IPS DF 6.9 (cell line): Measurements from ENCODE around the gene IL17C.

Source experiments
- DNase-seq: peaks from one replicate; pipeline ENCODE4 v3.0.0-alpha.2; 2013; ENCODE audit warnings: low read depth, low spot score
- H3K27ac ChIP-seq: one replicate; pipeline ENCODE4 v1.5.1; 2013; ENCODE audit warnings: low read length, control low read depth
- H3K27me3 ChIP-seq: 2 replicates; pipeline ENCODE4 v1.6.1; 2013; ENCODE audit warnings: mild to moderate bottlenecking, low read length; ENCODE audit not compliant: control insufficient read depth, insufficient read depth
- H3K36me3 ChIP-seq: 2 replicates; pipeline ENCODE4 v1.6.1; 2013; ENCODE audit warnings: low read length; ENCODE audit not compliant: control insufficient read depth, insufficient read depth
- H3K4me1 ChIP-seq: 2 replicates; pipeline ENCODE4 v1.6.1; 2013; ENCODE audit warnings: low read length; ENCODE audit not compliant: control insufficient read depth, insufficient read depth
- H3K4me3 ChIP-seq: 2 replicates; pipeline ENCODE4 v1.5.1; 2013; ENCODE audit warnings: mild to moderate bottlenecking, low read length
- H3K9me3 ChIP-seq: 2 replicates; pipeline ENCODE4 v1.6.1; 2013; ENCODE audit warnings: low read length, inconsistent platforms; ENCODE audit not compliant: control insufficient read depth, insufficient read depth
- WGBS: extraction: QIAGEN DNeasy Blood & Tissue Kit; methylation state at CpG from one replicate; pipeline ENCODE4 v1.1.7; 2013; ENCODE audit warnings: mixed read lengths, missing lambda C conversion rate; ENCODE audit not compliant: insufficient read length, insufficient coverage; 5-methylcytosine and 5-hydroxymethylcytosine counted together

The IL17C gene

GRCh38 chr16:88676502-88677242 is 38.3 kb downstream of the IL17C start:
- WGBS: no CpG with 5 or more reads among the region's 22 CpGs
- no peaks in the 10 kb centered on the region for H3K27me3 ChIP-seq
- H3K4me1 ChIP-seq: no peaks in the 10 kb centered on the region
- no peak overlapping the region for H3K27ac ChIP-seq
- H3K36me3 ChIP-seq: peaks cover 3% of the 10 kb centered on the region; the same call in 1 of the 2 replicates
- no peak overlapping the region for H3K4me3 ChIP-seq
- no peak for DNase-seq
- no peaks in the 10 kb centered on the region for H3K9me3 ChIP-seq

GRCh38 chr16:88677721-88678120 is 39.3 kb downstream of the IL17C start:
- H3K27ac ChIP-seq: no peak overlapping the region
- no peak overlapping the region for H3K4me3 ChIP-seq
- no CpG with 5 or more reads among the region's 13 CpGs for WGBS
- no peak for DNase-seq
- no peaks in the 10 kb centered on the region for H3K4me1 ChIP-seq
- H3K36me3 ChIP-seq: peaks cover 3% of the 10 kb centered on the region; the same call in 1 of the 2 replicates
- H3K9me3 ChIP-seq: no peaks in the 10 kb centered on the region
- no peaks in the 10 kb centered on the region for H3K27me3 ChIP-seq

- Histone ChIP-seq H3K4me1 (no peaks in the 10 kb centered on the region), H3K27me3 (no peaks in the 10 kb centered on the region), H3K27ac (no peak overlapping the region), H3K4me3 (no peak overlapping the region), H3K9me3 (no peaks in the 10 kb centered on the region), H3K36me3 (peaks cover 3% of the 10 kb centered on the region; the same call in 1 of the 2 replicates)
- WGBS: no CpG with 5 or more reads among the region's 32 CpGs
- no peak for DNase-seq
Observed at GRCh38 chr16:88678224-88678979, 40.0 kb downstream of the IL17C start.

GRCh38 chr16:88680554-88681083 is 42.2 kb downstream of the IL17C start:
- Histone ChIP-seq H3K9me3 (no peaks in the 10 kb centered on the region), H3K27me3 (no peaks in the 10 kb centered on the region), H3K27ac (no peak overlapping the region), H3K4me3 (no peak overlapping the region), H3K36me3 (peaks cover 3% of the 10 kb centered on the region; the same call in 1 of the 2 replicates), H3K4me1 (no peaks in the 10 kb centered on the region)
- no peak for DNase-seq
- WGBS: no CpG with 5 or more reads among the region's 5 CpGs

- Histone ChIP-seq H3K4me1 (no peaks in the 10 kb centered on the region), H3K27me3 (no peaks in the 10 kb centered on the region), H3K36me3 (peaks cover 3% of the 10 kb centered on the region; the same call in 1 of the 2 replicates), H3K27ac (no peak overlapping the region), H3K9me3 (no peaks in the 10 kb centered on the region), H3K4me3 (no peak overlapping the region)
- no CpG with 5 or more reads among the region's 31 CpGs for WGBS
- no peak for DNase-seq
Observed at GRCh38 chr16:88681084-88681680, 42.8 kb downstream of the IL17C start.

- Histone ChIP-seq H3K9me3 (no peaks in the 10 kb centered on the region), H3K27ac (no peak overlapping the region), H3K4me1 (peaks cover 2% of the 10 kb centered on the region; the same call in 1 of the 2 replicates), H3K36me3 (no peaks in the 10 kb centered on the region; the same call in 1 of the 2 replicates), H3K27me3 (no peaks in the 10 kb centered on the region), H3K4me3 (no peak overlapping the region)
- DNase-seq: no peak
- no CpG with 5 or more reads among the region's 21 CpGs for WGBS
Observed at GRCh38 chr16:88681709-88682451, 43.5 kb downstream of the IL17C start.

- no peak overlapping the region for H3K4me3 ChIP-seq
- H3K4me1 ChIP-seq: peaks cover 2% of the 10 kb centered on the region; the same call in 1 of the 2 replicates
- no CpG with 5 or more reads among the region's 15 CpGs for WGBS
Observed at GRCh38 chr16:88684569-88685155, 46.3 kb downstream of the IL17C start.

GRCh38 chr16:88685156-88686061 is 47.0 kb downstream of the IL17C start:
- no peaks in the 10 kb centered on the region; the same call in 1 of the 2 replicates for H3K36me3 ChIP-seq
- H3K4me1 ChIP-seq: peaks cover 2% of the 10 kb centered on the region; the same call in 1 of the 2 replicates
- no peaks in the 10 kb centered on the region for H3K27me3 ChIP-seq
- DNase-seq: no peak
- peak overlapping the region; percentile 58; the same call in 1 of the 2 replicates for H3K4me3 ChIP-seq
- no peak overlapping the region for H3K27ac ChIP-seq
- H3K9me3 ChIP-seq: no peaks in the 10 kb centered on the region
- no CpG with 5 or more reads among the region's 33 CpGs for WGBS

More at GRCh38 chr16:88684569-88685155, 46.3 kb downstream of the IL17C start:
- Histone ChIP-seq H3K27ac (no peak overlapping the region), H3K36me3 (no peaks in the 10 kb centered on the region; the same call in 1 of the 2 replicates), H3K27me3 (no peaks in the 10 kb centered on the region), H3K9me3 (no peaks in the 10 kb centered on the region)
- DNase-seq: no peak

GRCh38 chr16:88686062-88686438 is 47.7 kb downstream of the IL17C start:
- no peaks in the 10 kb centered on the region; the same call in 1 of the 2 replicates for H3K36me3 ChIP-seq
- no peaks in the 10 kb centered on the region for H3K9me3 ChIP-seq
- WGBS: no CpG with 5 or more reads among the region's 25 CpGs
- no peaks in the 10 kb centered on the region for H3K27me3 ChIP-seq
- no peak for DNase-seq
- H3K4me1 ChIP-seq: peaks cover 2% of the 10 kb centered on the region; the same call in 1 of the 2 replicates
- H3K4me3 ChIP-seq: peak overlapping the region; percentile 58; the same call in 1 of the 2 replicates
- H3K27ac ChIP-seq: no peak overlapping the region
